HL-60/S4 treated with retinoic acid at 250 ng/mL for 4 days and 3 days (cell line): ENCODE measurements around the gene ANO8.
"Not testable (repeated sequence)": the region's sequence is repeated elsewhere in the genome, so short reads cannot be mapped to it uniquely, and the experiment has no call there.

ENCODE experiments used
- in situ Hi-C: fragments of 300-500 bp; cut with MboI; formaldehyde crosslinking; loops from 2 replicates; pipeline ENCODE4 v1.7.0; 2022; ENCODE audit warnings: low sequenced_read_pairs

The ANO8 gene

DNA sequence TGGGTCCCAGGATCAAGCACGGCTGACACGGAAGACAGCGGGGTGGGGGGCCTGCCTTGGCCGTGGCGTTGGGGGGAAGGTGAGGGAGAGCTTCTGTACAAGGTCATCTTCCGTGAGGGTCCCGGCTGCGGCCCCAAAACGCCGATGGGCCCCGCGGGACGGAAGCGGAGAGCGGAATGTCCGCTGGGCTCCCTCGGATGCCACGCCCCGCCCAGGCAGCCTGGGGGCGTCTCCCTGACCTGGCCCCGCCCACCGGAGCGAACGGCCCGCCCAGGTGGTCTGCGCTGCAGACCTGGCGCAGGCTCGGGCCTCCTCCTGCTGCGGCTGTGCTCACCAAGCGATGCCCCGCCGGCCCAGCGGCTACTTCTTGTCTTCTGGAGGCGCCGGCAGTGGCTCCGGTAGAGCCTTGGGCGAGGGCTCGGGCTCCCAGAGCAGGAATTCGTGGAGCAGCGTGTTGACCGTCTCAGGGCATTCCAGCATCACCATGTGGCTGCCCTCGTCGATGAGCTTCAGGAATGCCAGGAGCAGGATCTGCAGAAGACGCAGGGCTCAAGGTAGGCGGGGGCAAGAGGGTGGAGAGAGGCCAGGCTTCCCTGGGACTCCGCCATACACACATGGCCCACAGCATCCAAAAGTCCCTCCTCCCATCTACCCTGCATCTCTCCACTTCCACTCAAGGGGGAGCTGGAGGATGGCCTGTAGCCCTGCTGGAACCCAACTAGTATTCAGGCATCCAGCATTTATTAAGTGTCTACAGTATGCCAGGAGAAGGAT lies 42.2 kb downstream of the ANO8 start:
- in situ Hi-C loops, result no loop called here

DNA sequence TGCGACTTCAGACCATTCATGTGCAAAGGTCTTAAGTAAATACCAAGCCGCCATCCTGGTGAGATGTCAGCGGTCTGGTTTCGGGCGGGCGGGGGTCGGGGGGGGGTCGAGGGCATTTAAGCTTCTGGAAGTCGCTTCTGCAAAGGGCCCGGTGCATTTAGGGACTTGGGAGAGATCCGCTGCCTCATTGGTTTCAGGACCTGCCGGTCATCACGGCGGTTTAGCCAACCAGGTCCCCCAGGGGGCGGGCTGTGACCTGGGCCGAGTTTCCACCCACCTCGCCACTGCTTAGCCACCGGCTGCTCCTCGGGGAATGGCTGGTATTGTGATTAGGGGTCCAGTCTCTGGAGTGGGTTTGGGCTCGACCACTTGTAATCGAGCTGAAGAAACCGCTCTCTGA lies 45.2 kb downstream of the ANO8 start:
- in situ Hi-C loops, result loop anchor here (10.0 kb wide), 1 partner anchor 215 kb away; the partner anchor contains the start of genes HAUS8 and MYO9B

- in situ Hi-C loops, result loop anchor here (10.0 kb wide), 1 partner anchor 212 kb away; the partner anchor contains the start of genes HAUS8 and MYO9B
Observed at GRCh38 chr19:17286752-17287151, 47.9 kb downstream of the ANO8 start.

- in situ Hi-C loops, result loop anchor here (10.0 kb wide), 1 partner anchor 211 kb away; the partner anchor contains the start of genes HAUS8 and MYO9B
Observed at GRCh38 chr19:17286263-17286662, 48.4 kb downstream of the ANO8 start.

DNA sequence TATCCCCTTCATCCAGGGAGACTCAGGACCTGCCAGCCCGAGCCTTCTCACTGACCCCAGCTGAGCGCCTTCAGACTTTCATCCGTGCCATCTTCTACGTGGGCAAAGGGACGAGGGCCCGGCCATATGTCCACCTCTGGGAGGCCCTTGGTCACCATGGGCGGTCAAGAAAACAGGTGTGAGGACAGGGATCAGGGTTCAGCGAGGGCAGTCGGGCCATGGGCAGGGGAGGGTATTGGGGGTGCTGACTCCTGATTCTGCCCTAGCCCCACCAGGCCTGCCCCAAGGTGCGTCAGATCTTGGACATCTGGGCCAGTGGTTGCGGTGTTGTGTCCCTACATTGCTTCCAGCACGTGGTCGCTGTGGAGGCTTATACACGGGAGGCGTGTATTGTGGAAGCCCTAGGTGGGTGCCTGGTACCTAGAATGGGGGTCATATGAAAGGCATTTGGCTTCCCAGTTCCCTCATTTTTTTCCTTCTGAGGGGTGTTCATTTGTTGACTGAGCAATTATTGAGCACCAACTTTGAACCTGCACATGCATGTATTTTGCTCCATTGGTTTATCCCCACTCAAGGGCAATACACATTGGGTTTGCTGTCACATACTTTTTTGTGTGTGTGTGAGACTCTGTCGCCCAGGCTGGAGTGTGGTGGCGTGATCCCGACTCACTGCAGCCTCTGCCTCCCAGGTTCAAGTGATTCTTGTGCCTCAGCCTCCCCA lies 49.1 kb downstream of the ANO8 start:
- in situ Hi-C loops, result loop anchor here (10.0 kb wide), 1 partner anchor 211 kb away; the partner anchor contains the start of genes HAUS8 and MYO9B

GRCh38 chr19:17283504-17283996 lies 51.1 kb downstream of the ANO8 start:
- in situ Hi-C loops, result loop anchor here (10.0 kb wide), 1 partner anchor 209 kb away; the partner anchor contains the start of genes HAUS8 and MYO9B

DNA sequence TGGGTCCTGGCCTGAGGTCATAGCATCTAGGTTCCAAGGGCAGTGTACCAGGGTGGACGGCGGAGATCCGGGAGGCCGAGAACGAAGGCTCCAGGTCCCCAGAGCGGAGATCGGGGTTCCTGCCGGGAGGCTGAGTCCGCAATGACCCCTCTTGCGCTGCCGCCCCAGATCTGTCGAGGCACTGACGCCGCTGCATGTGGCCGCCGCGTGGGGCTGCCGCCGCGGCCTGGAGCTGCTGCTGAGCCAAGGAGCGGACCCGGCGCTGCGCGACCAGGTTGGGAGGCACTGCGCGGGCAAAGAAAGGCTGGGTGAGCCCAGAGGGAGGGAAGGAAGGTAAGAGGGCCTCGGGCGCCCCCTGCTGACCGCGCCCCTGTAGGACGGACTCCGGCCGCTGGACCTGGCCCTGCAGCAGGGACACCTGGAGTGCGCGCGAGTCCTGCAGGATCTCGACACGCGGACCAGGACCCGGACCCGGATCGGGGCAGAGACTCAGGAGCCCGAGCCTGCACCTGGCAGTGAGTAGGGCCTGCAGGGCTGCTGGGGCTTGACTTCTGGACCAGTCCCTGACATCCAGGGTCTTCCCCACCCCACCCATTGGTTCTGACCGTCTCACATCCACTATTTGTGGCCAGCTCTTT lies 52.0 kb downstream of the ANO8 start:
- in situ Hi-C loops, result loop anchor here (10.0 kb wide), 1 partner anchor 208 kb away; the partner anchor contains the start of genes HAUS8 and MYO9B

DNA sequence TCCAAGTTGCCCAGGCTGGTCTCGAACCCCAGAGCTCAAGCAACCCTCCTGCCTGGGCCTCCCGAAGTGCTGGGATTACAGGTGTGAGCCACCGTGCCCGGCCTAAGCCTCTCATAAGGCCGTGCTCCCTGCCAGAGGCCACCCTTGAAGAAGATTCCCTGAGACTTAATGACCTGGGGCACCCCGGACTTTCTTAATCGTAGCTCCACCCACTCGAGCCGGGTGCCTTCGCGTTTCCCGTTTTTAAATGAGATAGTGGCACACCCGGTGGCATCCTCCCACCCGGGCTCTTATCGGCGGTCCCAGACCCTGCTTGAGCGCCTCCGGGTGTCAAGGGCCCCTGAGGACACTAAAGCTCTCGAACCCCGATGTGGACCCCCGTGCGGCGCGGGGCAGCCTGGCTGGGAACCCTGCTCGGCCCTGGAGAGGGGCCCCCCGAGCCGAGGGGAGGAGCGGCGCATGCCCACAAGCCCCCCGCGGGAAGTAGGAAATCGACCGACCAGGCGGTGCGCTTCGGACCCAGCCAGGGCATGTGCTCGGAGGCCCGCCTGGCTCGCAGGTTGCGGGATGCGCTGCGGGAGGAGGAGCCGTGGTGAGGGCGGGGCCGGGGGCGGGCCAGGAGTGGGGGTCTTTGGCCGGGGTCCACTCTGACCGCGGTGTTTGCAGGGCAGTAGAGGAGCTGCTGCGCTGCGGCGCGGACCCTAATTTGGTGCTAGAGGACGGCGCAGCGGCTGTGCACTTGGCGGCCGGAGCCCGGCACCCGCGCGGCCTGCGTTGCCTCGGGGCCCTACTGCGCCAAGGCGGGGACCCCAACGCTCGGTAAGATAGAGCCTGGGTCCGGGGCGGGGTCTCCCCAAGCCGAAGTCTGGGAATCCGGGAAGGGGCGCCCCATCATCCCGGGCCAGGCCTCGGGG lies 53.0 kb downstream of the ANO8 start, which contains the start of gene ANKLE1:
Gene ANKLE1, plus strand, starts transcription at position 511 of the 914 bp plus-strand sequence. Its CDS starts 20 bp downstream, at position 531.
- in situ Hi-C loops, result loop anchor here (10.0 kb wide), 1 partner anchor 207 kb away; the partner anchor contains the start of genes HAUS8 and MYO9B

GRCh38 chr19:17279436-17279835 lies 55.2 kb downstream of the ANO8 start:
- in situ Hi-C loops, result no loop called here

DNA sequence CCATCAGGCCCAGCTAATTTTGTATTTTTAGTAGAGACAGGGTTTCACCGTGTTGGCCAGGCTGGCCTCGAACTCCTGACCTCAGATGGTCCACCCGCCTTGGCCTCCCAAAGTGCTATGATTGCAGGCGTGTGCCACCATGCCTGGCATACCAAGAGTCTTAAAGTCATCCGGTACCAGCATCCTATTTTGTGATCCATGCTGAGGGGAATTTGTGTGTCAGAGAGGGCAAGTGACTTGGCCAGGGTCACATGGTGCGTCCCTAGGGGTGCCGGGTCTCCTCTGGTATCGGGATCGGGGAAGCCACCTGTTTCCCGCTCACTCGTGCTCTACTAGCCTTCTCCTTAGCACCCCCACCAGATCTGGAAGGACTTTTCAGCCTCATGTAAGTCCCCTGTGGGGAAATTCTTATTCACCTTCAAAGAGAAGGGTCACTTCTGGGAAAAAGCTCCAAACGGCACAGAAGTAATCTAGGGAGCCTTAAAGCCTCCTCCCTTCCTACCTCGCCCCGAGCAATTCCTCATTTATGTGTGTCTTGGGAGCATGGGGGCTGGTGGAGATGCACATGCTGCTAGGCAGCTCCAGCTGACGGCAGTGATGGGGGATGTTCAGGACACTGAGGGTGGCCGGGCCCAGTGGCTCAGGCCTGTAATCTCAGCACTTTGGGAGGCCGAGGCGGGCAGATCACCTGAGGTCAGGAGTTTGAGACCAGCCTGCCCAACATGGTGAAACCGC lies 59.0 kb downstream of the ANO8 start:
- in situ Hi-C loops, result no loop called here

GRCh38 chr19:17274892-17275291 lies 59.8 kb downstream of the ANO8 start:
- in situ Hi-C loops, result not testable (repeated sequence)
